HepG2 (cell line): ENCODE results near the gene TTLL13. TPM values are rescaled to one million over a fixed set of nuclear protein-coding genes. Genes with fewer than 3 reads are reported as not detected.
A peak's percentile ranks its signal among the peaks of the same experiment; 100 is the strongest.

Source experiments
- ARNT ChIP-seq: fragments of 450-650 bp; IDR thresholded peaks from 2 replicates; pipeline ENCODE4 v1.6.1; 2017
- CBX5 ChIP-seq: sonication (generic); formaldehyde crosslinking; IDR thresholded peaks from 2 replicates; pipeline ENCODE4 v1.4.0; 2020; ENCODE audit warnings: missing genetic modification reagents, borderline replicate concordance
- FOXO4 ChIP-seq: sonication (generic); formaldehyde crosslinking; conservative IDR thresholded peaks from 2 replicates; pipeline ENCODE4 v1.8.1; 2023; ENCODE audit warnings: missing genetic modification reagents
- GATAD1 ChIP-seq: IDR thresholded peaks from 2 replicates; pipeline ENCODE4 v1.6.1; 2016; ENCODE audit warnings: missing genetic modification reagents, missing compliant biosample characterization
- HES4 ChIP-seq: sonication (generic); formaldehyde crosslinking; IDR thresholded peaks from 2 replicates; pipeline ENCODE4 v1.9.0; 2021; ENCODE audit warnings: mild to moderate bottlenecking, missing genetic modification reagents, borderline replicate concordance
- HHEX ChIP-seq: IDR thresholded peaks from 2 replicates; pipeline ENCODE4 v1.6.1; 2016; ENCODE audit warnings: control low read depth
- HNRNPUL1 ChIP-seq: fragments of 200-400 bp; formaldehyde crosslinking; IDR thresholded peaks from 2 replicates; pipeline ENCODE4 v1.6.1; 2017; ENCODE audit warnings: low read depth, mild to moderate bottlenecking, low read length, moderate library complexity
- MAFK ChIP-seq, 2 experiments: IDR thresholded peaks in 1 of 2; conservative IDR thresholded peaks in 1 of 2; 2 replicates each; pipeline ENCODE4 v1.6.1; 2011; ENCODE audit warnings: improper control_type of control experiment in 2 of 2, low read length in 2 of 2
- MYPOP ChIP-seq: sonication (generic); formaldehyde crosslinking; IDR thresholded peaks from 2 replicates; pipeline ENCODE4 v1.8.1; 2023; ENCODE audit warnings: mild to moderate bottlenecking, moderate library complexity, missing genetic modification reagents
- NFRKB ChIP-seq: fragments of 450-650 bp; IDR thresholded peaks from 2 replicates; pipeline ENCODE4 v1.6.1; 2017
- NPAS2 ChIP-seq: sonication (generic); formaldehyde crosslinking; IDR thresholded peaks from 2 replicates; pipeline ENCODE4 v1.8.0; 2022; ENCODE audit warnings: mild to moderate bottlenecking, missing genetic modification reagents, borderline replicate concordance
- NR2F2 ChIP-seq: IDR thresholded peaks from 2 replicates; pipeline ENCODE4 v1.6.1; 2012; ENCODE audit warnings: low read depth, inconsistent platforms, borderline replicate concordance
- PCBP2 ChIP-seq: fragments of 200-400 bp; formaldehyde crosslinking; optimal IDR thresholded peaks from 2 replicates; pipeline ENCODE3; 2018; ENCODE audit warnings: low read length, low read depth; ENCODE audit not compliant: poor library complexity, severe bottlenecking
- SP4 ChIP-seq: sonication (generic); formaldehyde crosslinking; IDR thresholded peaks from 2 replicates; pipeline ENCODE4 v1.8.1; 2023; ENCODE audit warnings: mild to moderate bottlenecking, missing genetic modification reagents
- SRF ChIP-seq: IDR thresholded peaks from 2 replicates; pipeline ENCODE4 v1.6.1; 2011; ENCODE audit warnings: mild to moderate bottlenecking, low read depth, low read length, moderate library complexity
- ZNF30 ChIP-seq: sonication (generic); formaldehyde crosslinking; IDR thresholded peaks from 2 replicates; pipeline ENCODE4 v1.5.0; 2020; ENCODE audit warnings: mild to moderate bottlenecking, missing genetic modification reagents
- ZNF337 ChIP-seq: sonication (generic); formaldehyde crosslinking; IDR thresholded peaks from 2 replicates; pipeline ENCODE4 v1.5.1; 2020; ENCODE audit warnings: missing genetic modification reagents, low read depth, mild to moderate bottlenecking, borderline replicate concordance
- ZNF709 ChIP-seq: sonication (generic); formaldehyde crosslinking; IDR thresholded peaks from 2 replicates; pipeline ENCODE4 v1.5.0; 2020; ENCODE audit warnings: mild to moderate bottlenecking, missing genetic modification reagents
- polyA plus RNA-seq, 8 experiments: library from polyadenylated mRNA; depleted of rRNA in 3 of 8; stranded (reverse) in 7 of 8; unstranded in 1 of 8; fragments of >200 nt; fragmentation: Illumina TruSeq in 4 of 8; extraction: Trizol in 4 of 8; gene quantifications; 2 replicates each; pipeline versions ENCODE4 v1.2.1 to v1.2.3, GENCODE V29; 2011 to 2016; ENCODE audit warnings: low read depth in 4 of 8, missing spikeins in 1 of 8, mixed read lengths in 1 of 8; ENCODE audit not compliant: insufficient read depth in 1 of 8
- total RNA-seq, 5 experiments: library from RNA; depleted of rRNA; stranded (reverse); fragments of >200 nt; fragmentation: Illumina TruSeq; extraction: Trizol; gene quantifications; 2 replicates each; pipeline ENCODE4 v1.2.3, GENCODE V29; 2016; ENCODE audit warnings: low read depth in 1 of 5
- TF ChIP-seq, protein P1 (sequence below): sonication (generic); formaldehyde crosslinking; IDR thresholded peaks from 2 replicates; pipeline ENCODE4 v1.5.0; 2020; ENCODE audit warnings: mild to moderate bottlenecking, missing genetic modification reagents
- TF ChIP-seq, protein P2 (sequence below): sonication (generic); formaldehyde crosslinking; IDR thresholded peaks from 2 replicates; pipeline ENCODE4 v1.4.0; 2020; ENCODE audit warnings: missing genetic modification reagents
- TF ChIP-seq, protein P3 (sequence below): sonication (generic); formaldehyde crosslinking; conservative IDR thresholded peaks from 2 replicates; pipeline ENCODE4 v1.8.0; 2022; ENCODE audit warnings: low read depth, missing genetic modification reagents

Gene TTLL13
- total and polyA plus RNA-seq, 2 of the 13 experiments (the other 11 are each of a cell fraction or from before 2014, with no cell fraction given): 0.07 to 0.29 TPM

GRCh38 chr15:90249203-90249863, at the start of gene TTLL13 (continued):
- TF ChIP-seq, protein P1, sequence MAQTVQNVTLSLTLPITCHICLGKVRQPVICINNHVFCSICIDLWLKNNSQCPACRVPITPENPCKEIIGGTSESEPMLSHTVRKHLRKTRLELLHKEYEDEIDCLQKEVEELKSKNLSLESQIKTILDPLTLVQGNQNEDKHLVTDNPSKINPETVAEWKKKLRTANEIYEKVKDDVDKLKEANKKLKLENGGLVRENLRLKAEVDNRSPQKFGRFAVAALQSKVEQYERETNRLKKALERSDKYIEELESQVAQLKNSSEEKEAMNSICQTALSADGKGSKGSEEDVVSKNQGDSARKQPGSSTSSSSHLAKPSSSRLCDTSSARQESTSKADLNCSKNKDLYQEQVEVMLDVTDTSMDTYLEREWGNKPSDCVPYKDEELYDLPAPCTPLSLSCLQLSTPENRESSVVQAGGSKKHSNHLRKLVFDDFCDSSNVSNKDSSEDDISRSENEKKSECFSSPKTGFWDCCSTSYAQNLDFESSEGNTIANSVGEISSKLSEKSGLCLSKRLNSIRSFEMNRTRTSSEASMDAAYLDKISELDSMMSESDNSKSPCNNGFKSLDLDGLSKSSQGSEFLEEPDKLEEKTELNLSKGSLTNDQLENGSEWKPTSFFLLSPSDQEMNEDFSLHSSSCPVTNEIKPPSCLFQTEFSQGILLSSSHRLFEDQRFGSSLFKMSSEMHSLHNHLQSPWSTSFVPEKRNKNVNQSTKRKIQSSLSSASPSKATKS (CRISPR knock-in tag): no peak
- TF ChIP-seq NR2F2 (no peak), GATAD1 (CRISPR knock-in tag) (no peak), PCBP2 (no peak), MYPOP (CRISPR knock-in tag) (peak; percentile 74; the same call in 1 of the 2 replicates), HNRNPUL1 (no peak), SP4 (CRISPR knock-in tag) (peak; percentile 68), NPAS2 (no peak), FOXO4 (CRISPR knock-in tag) (no peak), ZNF337 (CRISPR knock-in tag) (no peak), SRF (no peak), ZNF709 (no peak), CBX5 (CRISPR knock-in tag) (no peak; the same call in 1 of the 2 replicates), MAFK (conservative IDR thresholded peaks at IDR 0.05 in 1 of 2, IDR thresholded peaks at IDR 0.05 in 1 of 2; ENCODE audit: low read length in 2 of 2) (no peak), ARNT (no peak), HES4 (CRISPR knock-in tag) (no peak), HHEX (CRISPR knock-in tag) (no peak), ZNF30 (CRISPR knock-in tag) (no peak), NFRKB (no peak)
- TF ChIP-seq, protein P2, sequence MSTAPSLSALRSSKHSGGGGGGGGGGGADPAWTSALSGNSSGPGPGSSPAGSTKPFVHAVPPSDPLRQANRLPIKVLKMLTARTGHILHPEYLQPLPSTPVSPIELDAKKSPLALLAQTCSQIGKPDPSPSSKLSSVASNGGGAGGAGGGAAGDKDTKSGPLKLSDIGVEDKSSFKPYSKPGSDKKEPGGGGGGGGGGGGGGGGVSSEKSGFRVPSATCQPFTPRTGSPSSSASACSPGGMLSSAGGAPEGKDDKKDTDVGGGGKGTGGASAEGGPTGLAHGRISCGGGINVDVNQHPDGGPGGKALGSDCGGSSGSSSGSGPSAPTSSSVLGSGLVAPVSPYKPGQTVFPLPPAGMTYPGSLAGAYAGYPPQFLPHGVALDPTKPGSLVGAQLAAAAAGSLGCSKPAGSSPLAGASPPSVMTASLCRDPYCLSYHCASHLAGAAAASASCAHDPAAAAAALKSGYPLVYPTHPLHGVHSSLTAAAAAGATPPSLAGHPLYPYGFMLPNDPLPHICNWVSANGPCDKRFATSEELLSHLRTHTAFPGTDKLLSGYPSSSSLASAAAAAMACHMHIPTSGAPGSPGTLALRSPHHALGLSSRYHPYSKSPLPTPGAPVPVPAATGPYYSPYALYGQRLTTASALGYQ (CRISPR knock-in tag): no peak; the same call in 1 of the 2 replicates
- TF ChIP-seq, protein P3, sequence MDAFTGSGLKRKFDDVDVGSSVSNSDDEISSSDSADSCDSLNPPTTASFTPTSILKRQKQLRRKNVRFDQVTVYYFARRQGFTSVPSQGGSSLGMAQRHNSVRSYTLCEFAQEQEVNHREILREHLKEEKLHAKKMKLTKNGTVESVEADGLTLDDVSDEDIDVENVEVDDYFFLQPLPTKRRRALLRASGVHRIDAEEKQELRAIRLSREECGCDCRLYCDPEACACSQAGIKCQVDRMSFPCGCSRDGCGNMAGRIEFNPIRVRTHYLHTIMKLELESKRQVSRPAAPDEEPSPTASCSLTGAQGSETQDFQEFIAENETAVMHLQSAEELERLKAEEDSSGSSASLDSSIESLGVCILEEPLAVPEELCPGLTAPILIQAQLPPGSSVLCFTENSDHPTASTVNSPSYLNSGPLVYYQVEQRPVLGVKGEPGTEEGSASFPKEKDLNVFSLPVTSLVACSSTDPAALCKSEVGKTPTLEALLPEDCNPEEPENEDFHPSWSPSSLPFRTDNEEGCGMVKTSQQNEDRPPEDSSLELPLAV: no peak
